Measurements from ENCODE around the gene IL1R1.
"Not testable (repeated sequence)": the region's sequence is repeated elsewhere in the genome, so short reads cannot be mapped to it uniquely, and the experiment has no call there.

The IL1R1 gene, protein sequence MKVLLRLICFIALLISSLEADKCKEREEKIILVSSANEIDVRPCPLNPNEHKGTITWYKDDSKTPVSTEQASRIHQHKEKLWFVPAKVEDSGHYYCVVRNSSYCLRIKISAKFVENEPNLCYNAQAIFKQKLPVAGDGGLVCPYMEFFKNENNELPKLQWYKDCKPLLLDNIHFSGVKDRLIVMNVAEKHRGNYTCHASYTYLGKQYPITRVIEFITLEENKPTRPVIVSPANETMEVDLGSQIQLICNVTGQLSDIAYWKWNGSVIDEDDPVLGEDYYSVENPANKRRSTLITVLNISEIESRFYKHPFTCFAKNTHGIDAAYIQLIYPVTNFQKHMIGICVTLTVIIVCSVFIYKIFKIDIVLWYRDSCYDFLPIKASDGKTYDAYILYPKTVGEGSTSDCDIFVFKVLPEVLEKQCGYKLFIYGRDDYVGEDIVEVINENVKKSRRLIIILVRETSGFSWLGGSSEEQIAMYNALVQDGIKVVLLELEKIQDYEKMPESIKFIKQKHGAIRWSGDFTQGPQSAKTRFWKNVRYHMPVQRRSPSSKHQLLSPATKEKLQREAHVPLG

GRCh38 chr2:102141970-102142828 lies at the start of gene IL1R1:
TSS of gene IL1R1 (plus strand) at chr2:102142746. CDS start at chr2:102157725, 14,979 bp downstream.
- DNase-seq (ENCODE audit: low read depth in 3 of 3): no peak

DNA sequence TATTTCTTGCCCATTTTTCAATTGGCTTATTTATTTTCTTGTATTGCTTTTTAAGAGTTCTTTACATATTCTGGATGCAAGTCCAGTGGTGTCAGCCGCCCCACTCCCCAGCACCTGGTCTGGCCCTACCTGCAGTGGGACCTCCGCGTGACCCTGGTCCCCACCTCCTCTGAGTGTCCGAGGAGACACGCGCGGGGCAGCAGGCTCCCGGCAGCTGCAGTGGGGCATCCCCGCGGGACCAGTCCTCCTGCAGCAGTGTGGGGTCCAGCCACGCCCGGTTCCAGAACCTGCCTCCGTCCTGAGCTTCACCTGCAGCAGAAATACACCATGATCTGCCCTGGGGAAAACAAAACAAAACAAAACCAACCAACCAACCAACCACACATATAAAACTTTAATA lies 48.9 kb upstream of the IL1R1 start:
- no peak for DNase-seq (ENCODE audit: low read depth in 3 of 3)

DNA sequence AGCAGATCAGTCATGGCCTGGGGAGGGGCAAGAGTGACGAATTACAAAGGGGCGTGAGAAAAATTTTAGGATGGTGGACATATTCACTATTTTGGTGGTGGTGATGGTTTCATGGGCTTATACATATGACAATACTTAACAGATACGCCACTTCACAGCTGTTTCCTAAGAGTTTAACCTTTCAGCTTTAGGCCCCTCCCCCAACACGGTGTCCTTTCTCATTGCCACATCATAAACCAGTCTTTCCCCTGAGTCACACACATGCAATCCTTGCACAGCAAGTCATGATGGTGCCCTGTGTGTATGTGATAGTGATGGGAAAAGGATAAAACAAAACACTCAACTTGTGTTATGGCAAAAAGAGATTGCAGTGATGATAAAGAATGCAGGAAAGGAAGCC lies 47.6 kb upstream of the IL1R1 start:
- DNase-seq (ENCODE audit: low read depth in 3 of 3): no peak

GRCh38 chr2:102096103-102096502 lies 46.4 kb upstream of the IL1R1 start:
- DNase-seq (ENCODE audit: low read depth in 3 of 3): no peak

DNA sequence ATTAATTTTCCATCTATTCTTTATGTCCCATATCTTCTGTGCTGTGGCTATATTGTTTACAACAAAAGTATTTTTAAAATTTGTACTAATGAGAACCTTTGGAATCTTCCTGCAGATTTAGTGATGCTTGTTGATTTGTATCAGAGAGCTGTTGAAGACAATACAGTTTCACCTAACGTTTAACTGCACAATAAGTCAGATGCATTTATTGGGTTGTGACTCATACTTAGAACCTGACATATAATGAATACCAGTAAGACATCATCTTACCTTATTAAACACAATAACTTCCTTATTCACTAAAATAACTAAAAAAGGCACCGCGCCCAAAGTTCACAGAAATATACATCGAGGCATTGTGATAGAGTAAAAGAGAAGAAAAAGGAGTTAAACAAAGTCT lies 43.8 kb upstream of the IL1R1 start:
- DNase-seq (ENCODE audit: low read depth in 3 of 3): no peak

GRCh38 chr2:102099536-102100298 lies 42.8 kb upstream of the IL1R1 start:
- no peak for DNase-seq (ENCODE audit: low read depth in 3 of 3)

DNA sequence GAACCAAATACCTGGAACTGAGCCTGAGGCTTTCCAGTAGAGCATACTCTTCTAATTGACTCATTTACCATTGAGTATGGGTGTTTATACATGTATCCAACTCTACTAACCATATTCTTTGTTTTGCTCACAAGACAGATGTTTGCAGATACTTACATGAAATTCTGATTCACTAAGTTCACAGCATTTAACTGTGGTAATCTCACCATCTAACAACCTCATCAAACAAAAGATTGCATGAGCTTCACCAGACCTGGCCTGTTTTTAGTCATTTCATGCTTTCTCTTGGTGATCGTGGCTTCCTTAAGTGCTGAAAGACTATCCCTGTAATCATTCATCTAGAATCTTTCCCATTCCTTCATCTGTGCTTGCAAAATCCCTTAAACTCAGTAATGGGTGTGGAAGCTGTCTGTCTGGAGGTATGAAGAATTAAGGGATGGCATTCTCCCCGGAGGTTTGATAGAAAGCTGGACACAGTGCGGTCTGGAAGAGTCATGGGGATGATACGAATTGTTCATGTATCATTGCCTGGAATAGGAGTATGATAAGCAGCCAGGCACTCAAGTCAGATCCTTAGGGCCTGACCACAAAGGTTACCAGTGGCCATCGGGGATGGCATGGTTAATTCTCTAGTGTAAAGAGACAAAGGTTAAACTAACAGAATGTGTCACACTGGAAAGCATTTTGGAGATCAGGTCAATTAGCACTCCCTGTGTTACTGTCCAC lies 42.0 kb upstream of the IL1R1 start:
- DNase-seq (ENCODE audit: low read depth in 3 of 3): no peak

GRCh38 chr2:102101097-102101848 lies 41.3 kb upstream of the IL1R1 start:
- DNase-seq (ENCODE audit: low read depth in 3 of 3): no peak

- no peak for DNase-seq (ENCODE audit: low read depth in 3 of 3)
These were observed 40.5 kb upstream of the IL1R1 start for GRCh38 chr2:102101849-102102635.

GRCh38 chr2:102102636-102102948 lies 40.0 kb upstream of the IL1R1 start:
- not testable (repeated sequence) for DNase-seq (ENCODE audit: low read depth in 3 of 3)

DNA sequence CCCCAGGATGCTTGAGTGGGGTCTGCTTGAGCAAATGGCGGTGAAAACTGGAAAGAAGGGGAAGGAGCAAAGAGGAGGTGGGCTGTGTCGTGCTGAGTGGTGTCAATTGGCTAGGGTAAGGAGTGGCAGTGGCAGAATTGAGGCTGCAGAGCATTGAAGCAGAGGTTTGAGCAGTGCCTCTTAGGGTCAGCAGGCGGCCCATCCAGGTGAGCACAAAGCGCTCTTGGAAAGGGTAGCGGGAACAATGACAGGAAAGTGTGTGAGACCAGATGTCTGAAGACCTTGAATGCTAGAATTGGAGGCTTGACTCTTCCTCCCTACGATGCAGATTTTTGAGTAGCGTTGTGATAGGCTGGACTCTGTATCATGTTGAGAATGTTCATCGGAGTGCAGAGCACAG lies 39.3 kb upstream of the IL1R1 start:
- no peak for DNase-seq (ENCODE audit: low read depth in 3 of 3)

DNA sequence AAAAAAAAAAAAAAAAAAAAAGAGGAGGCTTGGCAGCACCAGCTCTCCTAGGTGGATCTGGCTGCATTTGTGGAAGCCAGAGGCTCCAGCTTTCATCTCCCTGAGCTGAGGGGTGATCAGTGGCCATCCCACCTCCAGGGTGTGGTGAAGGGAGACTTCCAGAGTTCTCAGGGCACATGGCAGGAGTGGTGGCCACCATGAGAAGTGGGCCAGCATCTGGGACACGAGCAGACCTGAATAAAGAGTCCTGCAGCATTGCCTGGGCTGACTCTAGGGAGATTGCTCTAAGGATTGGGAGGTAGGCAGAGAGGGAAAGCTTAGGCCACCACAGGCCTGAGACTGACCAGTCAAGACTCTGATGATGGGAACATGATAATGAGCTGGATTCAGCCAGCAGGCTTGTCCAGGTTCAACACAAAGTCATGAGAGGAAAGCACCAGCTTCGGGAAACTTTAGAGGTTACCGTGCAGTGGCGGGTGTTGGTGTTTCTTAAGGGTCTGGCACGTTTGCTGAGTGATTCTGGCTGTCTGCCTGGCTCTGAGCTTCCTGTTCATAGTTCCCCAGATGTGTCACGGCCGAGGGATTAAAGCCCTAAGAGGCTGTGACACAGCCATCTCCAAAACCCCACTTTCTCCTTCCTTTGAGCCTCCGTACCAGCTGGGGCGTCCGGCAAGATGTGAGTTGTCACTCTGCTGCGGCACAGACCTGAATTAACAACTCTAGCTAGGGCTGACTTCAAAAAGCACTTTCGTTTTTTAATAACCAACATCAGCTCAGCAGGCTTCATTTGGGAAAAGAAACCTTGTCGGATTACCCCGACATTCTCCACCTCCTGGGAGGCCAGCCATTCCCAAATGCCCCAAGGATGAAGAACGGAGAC lies 38.3 kb upstream of the IL1R1 start:
- DNase-seq (ENCODE audit: low read depth in 3 of 3): peak; percentile 36 to 43 (median 39)

GRCh38 chr2:102106133-102106556 lies 36.4 kb upstream of the IL1R1 start:
- DNase-seq (ENCODE audit: low read depth in 3 of 3): no peak

- DNase-seq (ENCODE audit: low read depth in 3 of 3): not testable (repeated sequence)
These were observed 35.5 kb upstream of the IL1R1 start for GRCh38 chr2:102106813-102107740.

- no peak for DNase-seq (ENCODE audit: low read depth in 3 of 3)
These were observed 34.8 kb upstream of the IL1R1 start for GRCh38 chr2:102107741-102108070.

DNA sequence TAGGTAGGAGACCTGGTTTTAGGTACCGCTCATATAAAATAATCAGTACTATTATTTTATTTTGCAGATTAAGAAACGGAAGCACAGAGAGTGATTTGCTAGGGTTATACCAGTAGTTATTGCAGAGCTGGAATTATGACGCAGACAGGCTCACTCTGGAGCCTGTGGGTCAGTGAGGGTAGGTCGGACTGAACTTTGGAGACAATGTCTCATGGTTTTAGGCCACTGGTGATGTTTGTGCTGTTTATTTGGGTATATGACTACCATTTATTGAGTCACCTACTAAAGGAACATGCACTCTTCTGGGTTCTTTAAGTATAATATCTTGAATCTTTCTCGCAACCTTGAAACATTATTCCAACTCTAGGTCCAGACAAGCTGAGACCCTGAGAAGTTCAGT lies 33.5 kb upstream of the IL1R1 start:
- DNase-seq (ENCODE audit: low read depth in 3 of 3): no peak

DNA sequence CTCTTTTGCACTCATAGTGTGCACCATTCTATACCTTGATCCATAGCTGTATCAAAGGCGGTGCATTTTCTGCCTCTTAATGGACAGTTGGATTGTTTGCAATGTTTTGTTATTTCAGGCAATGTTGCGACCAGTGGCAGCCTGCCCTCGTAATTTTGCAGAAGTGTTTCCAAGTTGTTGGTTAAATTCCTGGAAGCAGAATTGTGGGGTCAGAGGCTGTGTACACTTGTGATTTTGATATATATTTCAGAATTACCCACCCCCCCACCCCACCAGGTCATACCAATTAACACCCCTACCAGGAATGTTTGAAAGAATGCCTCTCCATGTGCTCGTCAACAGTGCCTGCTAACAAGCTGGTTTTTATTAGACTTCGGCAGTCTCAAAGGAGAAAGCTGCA lies 32.4 kb upstream of the IL1R1 start:
- no peak for DNase-seq (ENCODE audit: low read depth in 3 of 3)

Measured in stimulated activated CD4-positive, alpha-beta T cell treated with anti-CD3 and anti-CD28 coated beads, TNF-alpha, amount 100 ng/mL, for 4 hours (primary cell).